Esophagus squamous epithelium (tissue), 4 donors: ENCODE measurements around the gene CAMK2D.

Experiments used
- POLR2A ChIP-seq, 4 donors: fragments of 450-650 bp; IDR thresholded peaks; one replicate each; pipeline ENCODE4 v1.6.1; 2017; ENCODE audit warnings: antibody characterized with exemption in 4 of 4, mild to moderate bottlenecking in 4 of 4, moderate library complexity in 3 of 4
- TF ChIP-seq, protein P1 (sequence below), 6 experiments: fragments of 450-650 bp in 4 of 6; fragments of 200-600 bp in 2 of 6; sonication (generic) in 2 of 6; IDR thresholded peaks; one replicate each; pipeline ENCODE4 v1.5.1; 2016 to 2019; ENCODE audit warnings: antibody characterized with exemption in 6 of 6, mild to moderate bottlenecking in 4 of 6, moderate library complexity in 4 of 6

DNA sequence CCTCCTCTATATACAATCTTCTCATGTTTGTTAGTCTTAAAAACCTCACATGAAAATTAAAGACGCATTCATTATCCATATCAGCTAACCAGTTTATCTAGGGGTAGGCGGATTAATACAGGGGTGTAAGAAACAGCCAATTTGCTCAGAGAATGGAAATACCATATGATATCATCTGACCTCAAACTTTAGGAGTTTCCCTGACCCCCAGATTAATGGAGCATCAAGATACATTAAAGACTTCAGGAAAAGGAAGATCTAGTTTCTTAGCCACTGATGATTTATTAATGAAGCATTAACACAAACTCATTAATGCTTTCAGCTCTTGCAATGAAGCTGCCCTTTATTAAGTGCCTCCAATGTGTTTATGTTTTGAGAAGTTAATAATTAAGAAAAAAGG lies 67.5 kb downstream of the CAMK2D start:
- TF ChIP-seq, protein P1, sequence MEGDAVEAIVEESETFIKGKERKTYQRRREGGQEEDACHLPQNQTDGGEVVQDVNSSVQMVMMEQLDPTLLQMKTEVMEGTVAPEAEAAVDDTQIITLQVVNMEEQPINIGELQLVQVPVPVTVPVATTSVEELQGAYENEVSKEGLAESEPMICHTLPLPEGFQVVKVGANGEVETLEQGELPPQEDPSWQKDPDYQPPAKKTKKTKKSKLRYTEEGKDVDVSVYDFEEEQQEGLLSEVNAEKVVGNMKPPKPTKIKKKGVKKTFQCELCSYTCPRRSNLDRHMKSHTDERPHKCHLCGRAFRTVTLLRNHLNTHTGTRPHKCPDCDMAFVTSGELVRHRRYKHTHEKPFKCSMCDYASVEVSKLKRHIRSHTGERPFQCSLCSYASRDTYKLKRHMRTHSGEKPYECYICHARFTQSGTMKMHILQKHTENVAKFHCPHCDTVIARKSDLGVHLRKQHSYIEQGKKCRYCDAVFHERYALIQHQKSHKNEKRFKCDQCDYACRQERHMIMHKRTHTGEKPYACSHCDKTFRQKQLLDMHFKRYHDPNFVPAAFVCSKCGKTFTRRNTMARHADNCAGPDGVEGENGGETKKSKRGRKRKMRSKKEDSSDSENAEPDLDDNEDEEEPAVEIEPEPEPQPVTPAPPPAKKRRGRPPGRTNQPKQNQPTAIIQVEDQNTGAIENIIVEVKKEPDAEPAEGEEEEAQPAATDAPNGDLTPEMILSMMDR (IDR thresholded peaks at IDR 0.05), result no peak
- TF ChIP-seq POLR2A (IDR thresholded peaks at IDR 0.05), result no peak
